ENCODE results near the gene OR8D1. TPM values are rescaled to one million over a fixed set of nuclear protein-coding genes. Genes with fewer than 3 reads are reported as not detected.

Gene OR8D1
- not detected for total RNA-seq

DNA sequence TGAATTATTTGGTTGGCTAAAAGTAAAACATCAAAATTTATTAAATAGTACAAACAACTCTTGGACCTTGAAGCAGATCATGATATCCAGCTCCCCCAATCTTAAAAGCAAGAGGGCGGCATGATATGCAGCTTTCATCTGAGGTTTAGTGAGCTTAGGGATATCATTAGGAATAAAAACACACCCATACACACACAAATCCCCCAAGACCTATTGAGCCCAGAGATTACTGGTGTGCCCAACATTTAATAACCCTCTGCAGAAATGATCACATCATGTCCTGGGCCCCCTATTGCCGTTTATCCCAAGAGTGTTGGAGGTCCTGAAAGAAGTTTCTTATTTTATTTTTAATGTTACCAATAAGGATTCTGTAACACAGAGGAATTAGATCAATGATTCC is at the start of gene OR8D1:
Gene OR8D1 (minus strand): TSS at position 101 of the 400 bp plus-strand sequence. CDS start 3,183 bp downstream, outside the sequence.
- H3K27ac ChIP-seq = no peak within 1 kb of the TSS
- H3K9me3 ChIP-seq = no peaks in the 10 kb centered on the region
- no peaks in the 10 kb centered on the region for H3K36me3 ChIP-seq
- H3K27me3 ChIP-seq = no peaks in the 10 kb centered on the region
- intact Hi-C loops (cut with DNase I; ENCODE audit: low total_unique reads) = no loop called here
- H3K4me1 ChIP-seq = no peaks in the 10 kb centered on the region
- TF ChIP-seq POLR2A (IDR thresholded peaks at IDR 0.05) (no peak), CTCF (IDR thresholded peaks at IDR 0.05) (no peak)
- DNase-seq = no peak
- H3K4me3 ChIP-seq = no peak within 1 kb of the TSS

DNA sequence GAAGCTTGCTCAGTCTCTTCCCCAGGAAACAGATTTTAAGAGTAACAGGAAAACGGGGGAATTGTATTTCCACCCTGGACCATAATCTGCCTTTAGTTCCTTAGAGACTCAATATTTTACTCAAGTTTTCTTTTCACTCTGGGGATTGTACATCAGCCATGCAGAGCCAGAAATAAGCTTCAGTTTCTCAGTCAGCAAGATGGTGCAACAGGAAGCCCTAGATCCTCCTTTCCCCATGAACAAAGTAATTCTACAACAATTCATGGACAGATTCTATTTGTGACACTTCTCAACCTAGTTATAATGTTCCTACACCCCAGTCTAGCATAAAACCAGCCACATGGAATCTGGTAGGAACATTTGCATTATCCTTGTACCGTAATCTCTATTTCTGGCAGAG is 45.8 kb upstream of the OR8D1 start:
- Histone ChIP-seq H3K36me3 (no peaks in the 10 kb centered on the region), H3K4me1 (no peaks in the 10 kb centered on the region), H3K9me3 (no peaks in the 10 kb centered on the region), H3K27me3 (no peaks in the 10 kb centered on the region), H3K27ac (no peak overlapping the region), H3K4me3 (no peak overlapping the region)
- intact Hi-C loops (cut with DNase I; ENCODE audit: low total_unique reads) = no loop called here
- TF ChIP-seq POLR2A (IDR thresholded peaks at IDR 0.05) (no peak), CTCF (IDR thresholded peaks at IDR 0.05) (no peak)
- DNase-seq = no peak

GRCh38 chr11:124346311-124346955 is 32.7 kb upstream of the OR8D1 start:
- Histone ChIP-seq H3K9me3 (peaks cover 0 to 2% of the 10 kb centered on the region in 2 donors), H3K4me3 (no peak overlapping the region), H3K4me1 (no peaks in the 10 kb centered on the region), H3K36me3 (no peaks in the 10 kb centered on the region), H3K27ac (no peak overlapping the region), H3K27me3 (no peaks in the 10 kb centered on the region)
- DNase-seq = no peak
- TF ChIP-seq POLR2A (IDR thresholded peaks at IDR 0.05) (no peak), CTCF (IDR thresholded peaks at IDR 0.05) (no peak)
- intact Hi-C loops (cut with DNase I; ENCODE audit: low total_unique reads) = no loop called here

DNA sequence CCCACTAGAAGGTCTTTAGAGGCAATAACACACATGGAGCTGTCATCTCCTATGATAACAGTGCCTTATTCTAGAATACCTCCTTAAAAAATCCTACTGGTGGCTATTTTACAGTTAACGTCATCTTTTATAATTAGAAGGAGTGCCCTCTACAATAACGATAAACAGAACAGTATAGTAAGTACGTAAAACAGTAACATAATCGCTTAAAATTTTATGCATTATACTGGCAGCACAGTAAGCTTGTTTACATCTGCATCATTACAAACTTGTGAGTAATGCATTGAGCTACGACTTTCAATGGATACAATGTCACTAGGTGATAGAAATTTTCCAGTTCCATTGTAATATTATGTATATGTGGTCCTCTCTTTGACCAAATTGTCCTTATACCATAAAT is 30.6 kb upstream of the OR8D1 start:
- peaks cover 0 to under 1% of the 10 kb centered on the region in 2 donors for H3K9me3 ChIP-seq
- H3K4me1 ChIP-seq = no peaks in the 10 kb centered on the region
- H3K36me3 ChIP-seq = no peaks in the 10 kb centered on the region
- no peaks in the 10 kb centered on the region for H3K27me3 ChIP-seq
- DNase-seq = no peak
- intact Hi-C loops (cut with DNase I; ENCODE audit: low total_unique reads) = no loop called here
- no peak overlapping the region for H3K4me3 ChIP-seq
- H3K27ac ChIP-seq = no peak overlapping the region
- TF ChIP-seq POLR2A (IDR thresholded peaks at IDR 0.05) (no peak), CTCF (IDR thresholded peaks at IDR 0.05) (no peak)

- no peaks in the 10 kb centered on the region for H3K36me3 ChIP-seq
- no peaks in the 10 kb centered on the region for H3K27me3 ChIP-seq
- no peak overlapping the region for H3K27ac ChIP-seq
- no peaks in the 10 kb centered on the region for H3K9me3 ChIP-seq
- TF ChIP-seq POLR2A (IDR thresholded peaks at IDR 0.05) = no peak
- TF ChIP-seq CTCF (IDR thresholded peaks at IDR 0.05) = no peak
- intact Hi-C loops (cut with DNase I; ENCODE audit: low total_unique reads) = no loop called here
- no peak for DNase-seq
- no peak overlapping the region for H3K4me3 ChIP-seq
- no peaks in the 10 kb centered on the region for H3K4me1 ChIP-seq
Measured at GRCh38 chr11:124340142-124340447, 26.3 kb upstream of the OR8D1 start.
